Measurements from ENCODE around the gene RAB26.

RAB26 gene

DNA sequence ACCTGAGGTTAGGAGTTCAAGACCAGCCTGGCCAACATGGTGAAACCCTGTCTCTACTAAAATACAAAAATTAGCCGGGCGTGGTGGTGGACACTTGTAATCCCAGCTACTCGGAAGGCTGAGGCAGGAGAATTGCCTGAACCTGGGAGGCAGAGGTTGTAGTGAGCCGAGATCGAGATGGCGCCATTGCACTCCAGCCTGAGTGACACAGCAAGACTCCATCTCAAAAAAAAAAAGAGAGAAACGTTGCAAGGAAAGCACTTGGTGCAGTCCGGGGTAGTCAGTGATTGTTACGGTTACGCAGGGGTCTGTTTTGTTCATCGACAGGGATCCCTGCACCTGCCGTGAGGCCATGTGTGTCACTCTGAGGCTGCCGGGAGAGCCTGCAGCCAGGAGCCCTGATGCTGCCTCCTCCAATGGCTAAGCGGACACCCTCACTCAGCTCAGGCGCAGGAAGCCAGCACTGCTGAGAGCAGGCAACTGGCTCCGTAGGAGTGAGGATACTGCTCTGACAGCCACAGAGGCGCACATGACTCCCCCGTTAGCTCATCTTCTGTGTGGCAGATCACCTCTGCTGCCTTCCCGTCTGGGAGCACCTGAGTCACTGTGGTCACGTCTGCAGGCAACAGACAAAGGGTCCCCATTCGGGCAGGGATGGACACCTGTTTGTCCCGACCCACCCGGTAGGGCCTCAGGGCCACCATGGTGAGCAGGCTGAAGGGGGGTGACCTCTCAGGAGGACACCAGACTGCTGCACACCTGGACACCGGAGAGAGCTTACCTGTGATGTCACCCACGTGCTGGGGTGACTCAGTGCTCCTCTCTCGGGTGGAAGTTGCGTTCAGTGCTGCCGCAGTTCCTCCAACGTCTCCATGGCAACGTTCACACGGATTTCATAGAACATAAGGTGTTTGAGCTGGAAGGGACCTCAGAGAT is 5.2 kb upstream of the RAB26 start:
- no peak for DNase-seq (ENCODE audit: low read depth in 2 of 2, low spot score in 1 of 2)

DNA sequence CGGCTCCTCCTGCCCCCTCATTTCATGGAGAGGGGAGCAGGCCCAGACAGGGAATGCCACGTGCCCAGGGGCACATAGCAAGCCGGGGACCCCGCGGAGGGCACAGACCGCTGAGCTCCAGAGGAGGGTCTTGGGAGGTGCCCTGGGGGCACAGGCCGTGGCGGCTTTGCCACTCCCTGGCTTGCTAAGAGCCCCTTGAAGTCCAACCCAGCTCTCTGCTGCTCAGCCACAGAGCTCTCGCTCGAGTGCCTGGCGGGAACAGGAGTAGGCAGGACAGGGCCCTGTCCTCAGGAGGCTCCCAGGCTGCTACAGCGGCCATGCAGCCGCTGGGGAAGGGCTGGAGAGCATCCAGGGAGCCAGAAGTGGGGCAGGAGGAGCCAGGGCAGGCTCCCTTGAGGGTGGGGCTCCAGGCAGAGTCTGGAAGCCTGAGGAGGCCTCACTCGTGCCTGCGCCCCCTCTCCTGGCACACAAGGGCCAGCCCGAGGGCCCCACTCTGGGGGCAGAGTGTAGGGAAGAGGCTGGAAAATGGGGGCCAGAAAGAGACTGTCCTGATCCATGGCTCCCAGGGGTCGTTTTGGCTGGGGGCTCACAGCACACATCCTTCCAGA is 4.4 kb upstream of the RAB26 start:
- no peak for DNase-seq (ENCODE audit: low read depth in 2 of 2, low spot score in 1 of 2)

- no peak for DNase-seq (ENCODE audit: low read depth in 2 of 2, low spot score in 1 of 2)
Measured at GRCh38 chr16:2145843-2146242, 2.6 kb upstream of the RAB26 start.

- DNase-seq (ENCODE audit: low read depth in 2 of 2, low spot score in 1 of 2), result no peak
Measured at GRCh38 chr16:2147378-2147777, 1.0 kb upstream of the RAB26 start.

DNA sequence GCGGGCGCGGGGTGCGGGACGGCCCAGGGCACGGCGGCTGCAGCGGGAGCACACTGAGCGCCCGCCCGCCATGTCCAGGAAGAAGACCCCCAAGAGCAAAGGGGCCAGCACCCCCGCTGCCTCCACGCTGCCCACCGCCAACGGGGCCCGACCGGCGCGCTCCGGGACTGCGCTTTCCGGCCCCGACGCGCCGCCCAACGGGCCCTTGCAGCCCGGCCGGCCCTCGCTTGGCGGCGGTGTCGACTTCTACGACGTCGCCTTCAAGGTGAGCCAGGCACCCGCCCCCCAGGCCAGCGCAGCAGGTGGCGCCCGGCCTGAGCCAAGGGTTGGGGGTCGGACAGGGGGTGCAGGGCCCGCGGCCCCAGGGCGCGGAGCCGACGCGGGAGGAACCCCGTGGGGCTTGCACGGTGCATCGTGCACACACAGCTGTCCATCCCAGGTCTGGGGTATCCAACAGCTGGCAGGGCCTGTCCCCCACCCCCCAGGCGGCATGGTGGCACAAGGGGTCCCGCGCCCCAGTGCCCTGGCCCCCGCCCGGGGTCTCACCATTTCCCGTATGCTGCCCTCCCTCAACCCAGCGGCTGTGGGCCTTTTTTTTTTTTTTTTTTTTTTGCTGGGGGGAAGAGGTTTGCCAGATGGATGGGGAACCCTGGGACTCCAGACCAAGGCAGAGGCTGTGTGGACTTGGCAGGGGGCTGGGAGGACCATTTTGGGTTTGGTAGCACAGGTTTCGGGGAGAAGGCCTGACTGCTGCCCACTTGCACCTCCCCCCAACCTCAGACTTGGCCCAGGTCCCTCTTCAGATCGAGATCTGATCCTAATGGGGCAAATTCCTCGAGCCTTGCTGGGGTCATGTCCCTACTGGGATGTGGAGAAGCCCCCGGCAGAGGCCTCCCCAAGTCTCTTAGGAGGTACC is 547 bp downstream of the RAB26 start:
- no peak for DNase-seq (ENCODE audit: low read depth in 2 of 2, low spot score in 1 of 2)

- DNase-seq (ENCODE audit: low read depth in 2 of 2, low spot score in 1 of 2), result no peak
Measured at GRCh38 chr16:2149630-2150417, 1.4 kb downstream of the RAB26 start.

- DNase-seq (ENCODE audit: low read depth in 2 of 2, low spot score in 1 of 2), result no peak
Measured at GRCh38 chr16:2150418-2151187, 2.2 kb downstream of the RAB26 start.

DNA sequence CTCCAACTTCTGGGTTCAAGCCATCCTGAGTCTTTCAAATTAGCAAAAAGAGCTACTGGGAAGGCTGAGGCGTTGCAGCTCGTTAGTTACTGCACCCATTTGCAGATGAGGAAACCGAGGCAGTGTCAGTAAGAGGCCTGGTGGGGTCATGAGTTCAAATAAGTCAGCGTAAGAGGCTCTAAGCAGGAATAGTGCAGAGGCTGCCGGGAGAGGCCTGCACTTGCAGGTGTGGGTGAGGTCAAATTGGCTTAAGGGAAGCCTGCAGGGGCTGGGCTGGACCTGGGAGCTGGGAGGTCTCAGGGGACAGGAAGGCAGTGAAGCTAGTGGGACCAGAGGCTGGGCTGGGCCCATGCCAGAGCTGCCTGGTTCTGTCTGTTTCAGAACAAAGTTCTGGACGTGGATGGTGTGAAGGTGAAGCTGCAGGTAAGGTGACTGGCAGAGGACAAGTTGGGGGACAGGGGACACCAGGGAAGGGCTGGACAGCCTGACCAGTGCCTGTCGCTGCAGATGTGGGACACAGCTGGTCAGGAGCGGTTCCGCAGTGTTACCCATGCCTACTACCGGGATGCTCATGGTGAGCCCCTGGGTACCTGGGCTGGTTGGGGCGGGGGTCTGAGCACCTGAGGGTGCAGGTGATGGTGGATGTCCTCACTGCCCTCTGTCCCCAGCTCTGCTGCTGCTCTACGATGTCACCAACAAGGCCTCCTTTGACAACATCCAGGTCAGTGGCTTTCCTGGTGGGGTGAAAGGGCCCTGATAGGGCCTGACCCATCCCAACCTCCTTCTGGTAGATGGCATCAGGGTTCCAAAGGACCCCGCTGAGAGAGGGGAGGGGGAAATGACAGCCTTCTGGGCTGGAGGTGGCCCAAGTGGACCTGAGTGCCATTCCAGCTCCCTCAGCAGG is 3.0 kb downstream of the RAB26 start:
- no peak for DNase-seq (ENCODE audit: low read depth in 2 of 2, low spot score in 1 of 2)

DNA sequence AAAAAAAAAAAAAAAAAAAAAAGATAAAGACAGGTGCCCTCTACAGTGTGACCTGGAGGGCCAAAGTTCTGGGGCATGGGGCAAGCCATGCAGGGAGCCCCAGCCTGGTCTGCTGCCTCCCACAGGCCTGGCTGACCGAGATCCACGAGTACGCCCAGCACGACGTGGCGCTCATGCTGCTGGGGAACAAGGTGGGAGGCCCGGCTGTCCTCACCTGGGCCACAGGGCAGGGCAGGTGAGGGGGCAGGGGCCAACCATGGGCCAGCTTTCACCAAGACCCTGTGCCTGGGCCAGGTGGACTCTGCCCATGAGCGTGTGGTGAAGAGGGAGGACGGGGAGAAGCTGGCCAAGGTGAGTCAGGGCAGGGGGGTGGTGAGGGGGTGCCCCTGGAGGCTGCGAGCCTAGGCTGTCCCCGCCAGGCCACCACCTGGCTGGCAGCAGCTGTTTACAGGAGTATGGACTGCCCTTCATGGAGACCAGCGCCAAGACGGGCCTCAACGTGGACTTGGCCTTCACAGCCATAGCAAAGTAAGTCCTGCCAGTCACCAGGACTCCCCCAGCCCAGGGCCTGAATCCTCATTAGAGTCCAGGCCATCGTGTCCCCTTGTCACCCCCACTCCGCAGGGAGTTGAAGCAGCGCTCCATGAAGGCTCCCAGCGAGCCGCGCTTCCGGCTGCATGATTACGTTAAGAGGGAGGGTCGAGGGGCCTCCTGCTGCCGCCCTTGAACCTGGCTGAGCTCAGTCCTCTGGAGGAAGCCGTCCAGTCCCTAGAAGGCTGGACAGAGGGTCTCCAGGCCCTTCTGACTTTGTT is 4.5 kb downstream of the RAB26 start:
- DNase-seq (ENCODE audit: low read depth in 2 of 2, low spot score in 1 of 2), result no peak

DNA sequence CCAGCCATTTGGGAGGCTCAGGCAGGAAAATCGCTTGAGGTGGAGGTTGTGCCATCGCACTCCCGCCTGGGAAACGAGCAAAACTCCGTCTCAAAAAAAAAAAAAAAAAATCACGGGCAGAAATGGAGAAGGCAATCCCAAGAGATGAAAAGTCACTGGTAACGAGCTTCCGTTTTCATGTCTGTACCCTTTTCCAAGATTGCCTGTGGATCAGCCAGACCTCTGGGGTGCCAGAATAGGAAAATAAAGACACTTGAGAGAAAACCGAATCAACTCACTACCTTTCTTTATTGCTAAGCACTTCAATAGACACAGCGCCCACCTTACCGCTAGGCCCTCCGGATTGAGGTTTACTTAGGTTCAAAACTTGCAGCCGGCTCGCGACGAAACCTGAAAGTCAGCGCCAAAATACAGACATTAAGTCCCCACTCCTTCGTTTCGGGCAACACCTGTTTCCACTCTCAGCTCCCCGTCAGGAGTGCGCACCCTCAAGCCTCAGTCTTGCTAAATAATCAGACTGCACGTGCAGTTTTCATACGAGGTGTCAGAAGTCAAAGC is 6.2 kb downstream of the RAB26 start:
- no peak for DNase-seq (ENCODE audit: low read depth in 2 of 2, low spot score in 1 of 2)

DNA sequence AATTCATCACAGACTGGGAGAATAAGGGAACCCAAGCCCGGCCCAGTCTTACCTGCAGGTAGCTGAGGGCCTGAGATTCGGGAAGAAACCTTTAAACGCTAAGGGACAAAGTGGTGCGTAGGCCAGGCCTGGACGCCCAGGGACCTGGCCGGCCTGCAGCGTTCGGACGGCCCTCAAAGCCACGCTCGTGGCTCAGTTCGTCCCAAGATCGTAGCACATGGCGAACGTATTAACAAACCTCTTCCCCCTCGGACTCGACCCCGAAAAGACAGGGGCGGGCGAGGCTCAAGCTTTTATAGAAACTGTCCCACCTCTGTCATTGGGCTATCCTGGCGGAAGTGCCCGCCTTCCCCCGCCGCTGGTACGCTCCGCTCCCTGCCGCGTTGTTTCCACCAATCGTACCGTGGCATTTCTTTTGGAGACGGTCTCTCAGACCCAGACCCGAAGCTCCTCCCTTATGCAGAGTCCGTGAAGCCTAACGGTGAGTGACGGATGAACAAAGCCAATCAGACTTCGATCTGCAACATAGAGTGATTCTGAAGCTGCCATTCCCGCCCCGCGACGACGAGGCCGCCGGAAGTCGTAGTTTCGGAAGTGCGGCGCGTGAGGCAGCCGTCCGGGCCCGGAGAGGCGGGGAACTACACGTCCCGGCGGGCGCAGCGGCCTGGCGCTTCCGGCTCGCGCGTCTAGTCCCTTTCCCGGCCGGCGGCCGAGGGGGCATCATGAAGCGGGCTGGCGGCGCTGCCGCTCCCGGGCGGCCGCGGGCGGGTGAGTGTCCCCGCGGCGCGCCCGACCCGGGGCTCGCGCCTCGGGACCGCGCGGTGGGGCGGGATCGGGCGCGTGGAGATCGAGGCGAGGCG is 6.9 kb downstream of the RAB26 start, which contains the start of gene TRAF7:
TRAF7 (plus strand) TSS at position 692 of the 860 bp plus-strand sequence. CDS start 8,139 bp downstream, outside the sequence.
- DNase-seq (ENCODE audit: low read depth in 2 of 2, low spot score in 1 of 2), result peak; percentile 87 to 93

DNA sequence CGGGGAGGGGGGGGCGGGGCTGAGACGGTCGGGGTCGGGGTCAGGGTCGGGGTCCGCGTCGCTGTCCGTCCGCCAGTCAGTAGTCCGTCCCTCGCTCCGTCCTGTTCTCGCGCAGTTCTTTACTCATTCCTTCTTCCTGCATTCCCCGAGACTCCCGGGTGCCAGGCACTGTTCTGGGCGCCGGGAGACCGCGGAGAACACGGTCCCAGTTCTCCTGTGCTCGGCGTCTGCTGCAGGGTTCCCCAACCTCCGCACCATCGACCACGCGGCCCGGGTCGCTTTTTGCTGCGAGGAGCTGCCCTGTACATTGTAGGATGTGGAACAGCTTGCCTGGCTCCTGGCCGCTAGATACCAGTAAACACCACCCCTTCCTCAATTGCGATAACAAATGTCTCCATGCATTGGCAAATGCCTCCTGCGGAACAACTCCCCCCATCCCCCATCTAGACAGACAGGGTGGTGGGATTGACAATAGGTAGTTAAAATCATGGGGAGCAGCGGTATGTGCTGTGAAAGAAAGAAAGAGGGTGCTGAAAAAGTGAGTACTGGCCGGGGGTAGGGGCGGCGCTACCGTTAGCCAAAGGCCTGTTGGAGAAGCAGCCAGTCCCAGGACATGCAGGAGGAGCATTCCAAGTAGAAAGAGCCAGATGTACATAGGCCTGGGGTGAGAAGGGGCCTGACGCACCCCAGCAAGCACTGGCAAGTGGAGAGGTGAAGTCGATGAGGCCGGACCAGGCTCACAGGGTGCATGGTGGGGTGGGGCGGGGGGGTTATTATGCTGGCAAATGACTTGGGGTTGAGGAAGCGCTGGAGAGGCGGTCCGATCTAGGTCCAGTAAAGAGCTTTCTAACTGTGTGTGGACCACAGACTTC is 7.8 kb downstream of the RAB26 start:
- DNase-seq (ENCODE audit: low read depth in 2 of 2, low spot score in 1 of 2), result no peak

GRCh38 chr16:2156849-2157224 is 8.4 kb downstream of the RAB26 start:
- DNase-seq (ENCODE audit: low read depth in 2 of 2, low spot score in 1 of 2), result no peak

GRCh38 chr16:2157480-2158261 is 9.2 kb downstream of the RAB26 start:
- no peak for DNase-seq (ENCODE audit: low read depth in 2 of 2, low spot score in 1 of 2)

DNA sequence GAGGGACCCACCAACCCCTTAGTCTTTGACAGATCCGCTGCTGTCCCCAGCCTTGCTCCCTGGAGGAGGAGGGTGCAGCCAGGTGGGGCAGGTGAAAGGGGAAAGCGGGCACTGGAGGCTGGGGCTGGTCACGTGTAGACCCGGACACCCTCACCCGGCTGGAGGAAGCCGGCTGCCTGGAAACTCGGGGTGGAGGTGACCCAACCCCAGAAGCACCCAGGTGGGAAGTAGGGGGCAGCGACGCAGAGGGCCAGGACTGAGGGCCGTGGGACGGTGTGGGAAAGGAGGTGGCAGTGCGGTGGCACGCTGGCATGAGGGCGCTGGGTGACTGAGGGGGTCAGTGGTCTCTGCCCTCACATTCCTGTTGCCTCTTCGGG is 9.8 kb downstream of the RAB26 start:
- DNase-seq (ENCODE audit: low read depth in 2 of 2, low spot score in 1 of 2), result no peak
